Mesodermal cell (in vitro differentiated cells): ENCODE measurements around the gene TSSK6.
A peak's percentile ranks its signal among the peaks of the same experiment; 100 is the strongest.

ENCODE experiments used
- H3K27ac ChIP-seq: 2 replicates; pipeline ENCODE4 v1.7.0; 2013; ENCODE audit warnings: mild to moderate bottlenecking, low read depth, low read length, moderate library complexity; ENCODE audit not compliant: severe bottlenecking
- H3K36me3 ChIP-seq: 2 replicates; pipeline ENCODE4 v1.7.1; 2013; ENCODE audit warnings: mild to moderate bottlenecking, low read length, moderate library complexity; ENCODE audit not compliant: control insufficient read depth, insufficient read depth
- H3K4me1 ChIP-seq: one replicate; pipeline ENCODE4 v1.7.1; 2013; ENCODE audit warnings: mild to moderate bottlenecking, low read length; ENCODE audit not compliant: insufficient read depth, control insufficient read depth, poor library complexity, severe bottlenecking
- H3K4me3 ChIP-seq: 2 replicates; pipeline ENCODE4 v1.7.0; 2013; ENCODE audit warnings: low read length, control low read depth, mild to moderate bottlenecking; ENCODE audit not compliant: insufficient read depth, poor library complexity, severe bottlenecking; ENCODE audit errors: extremely low read depth
- H3K9me3 ChIP-seq: 2 replicates; pipeline ENCODE4 v1.7.1; 2013; ENCODE audit warnings: mild to moderate bottlenecking, low read length, moderate library complexity; ENCODE audit not compliant: control insufficient read depth
- WGBS, 2 experiments: methylation state at CpG; one replicate each; pipeline ENCODE4 v1.1.5; 2013; ENCODE audit warnings: missing lambda C conversion rate in 2 of 2; ENCODE audit not compliant: insufficient coverage in 2 of 2; 5-methylcytosine and 5-hydroxymethylcytosine counted together

TSSK6 gene

GRCh38 chr19:19537075-19538048 lies 22.0 kb upstream of the TSSK6 start:
- Histone ChIP-seq H3K4me3 (no peak overlapping the region), H3K4me1 (peaks cover 7% of the 10 kb centered on the region), H3K36me3 (peaks cover 9% of the 10 kb centered on the region), H3K9me3 (no peaks in the 10 kb centered on the region), H3K27ac (no peak overlapping the region)
- 80 to 82% methylated on average over 57 to 59 of the region's 59 CpGs for WGBS, 2 experiments

GRCh38 chr19:19535311-19536191 lies 20.2 kb upstream of the TSSK6 start:
- 94 to 95% methylated on average over 26 to 32 of the region's 34 CpGs for WGBS, 2 experiments
- peaks cover 9% of the 10 kb centered on the region for H3K4me1 ChIP-seq
- H3K9me3 ChIP-seq, result no peaks in the 10 kb centered on the region
- H3K36me3 ChIP-seq, result peaks cover 14% of the 10 kb centered on the region
- H3K27ac ChIP-seq, result no peak overlapping the region
- no peak overlapping the region for H3K4me3 ChIP-seq

- Histone ChIP-seq H3K4me1 (peaks cover 14% of the 10 kb centered on the region), H3K36me3 (peaks cover 14% of the 10 kb centered on the region), H3K27ac (no peak overlapping the region), H3K4me3 (no peak overlapping the region), H3K9me3 (no peaks in the 10 kb centered on the region)
- WGBS, 2 experiments, result 88 to 91% methylated on average over 26 of the region's 27 CpGs
Observed at GRCh38 chr19:19534556-19535265, 19.4 kb upstream of the TSSK6 start.

- 89 to 95% methylated on average over 4 to 6 of the region's 6 CpGs for WGBS, 2 experiments
- Histone ChIP-seq H3K4me1 (peaks cover 17% of the 10 kb centered on the region), H3K9me3 (no peaks in the 10 kb centered on the region), H3K4me3 (no peak overlapping the region), H3K36me3 (peaks cover 22% of the 10 kb centered on the region), H3K27ac (no peak overlapping the region)
Observed at GRCh38 chr19:19533841-19534240, 18.5 kb upstream of the TSSK6 start.

- 68 to 72% methylated on average over 9 to 11 of the region's 14 CpGs for WGBS, 2 experiments
- no peaks in the 10 kb centered on the region for H3K9me3 ChIP-seq
- H3K4me3 ChIP-seq, result no peak overlapping the region
- H3K36me3 ChIP-seq, result peaks cover 27% of the 10 kb centered on the region
- H3K27ac ChIP-seq, result no peak overlapping the region
- H3K4me1 ChIP-seq, result peaks cover 13% of the 10 kb centered on the region
Observed at GRCh38 chr19:19532806-19533701, 17.7 kb upstream of the TSSK6 start.

- H3K9me3 ChIP-seq, result no peaks in the 10 kb centered on the region
- 41 to 42% methylated on average over 44 to 45 of the region's 48 CpGs for WGBS, 2 experiments
- no peak overlapping the region for H3K27ac ChIP-seq
- H3K4me1 ChIP-seq, result peaks cover 13% of the 10 kb centered on the region
- no peak overlapping the region for H3K4me3 ChIP-seq
- peaks cover 36% of the 10 kb centered on the region for H3K36me3 ChIP-seq
Observed at GRCh38 chr19:19531951-19532805, 16.8 kb upstream of the TSSK6 start.

- Histone ChIP-seq H3K27ac (peak overlapping the region; percentile 23), H3K4me3 (no peak overlapping the region), H3K4me1 (peaks cover 18% of the 10 kb centered on the region), H3K36me3 (peaks cover 42% of the 10 kb centered on the region), H3K9me3 (no peaks in the 10 kb centered on the region)
- WGBS, 2 experiments, result 92 to 100% methylated on average over 3 to 4 of the region's 4 CpGs
Observed at GRCh38 chr19:19530889-19531288, 15.5 kb upstream of the TSSK6 start.

- Histone ChIP-seq H3K36me3 (peaks cover 47% of the 10 kb centered on the region), H3K4me1 (peaks cover 22% of the 10 kb centered on the region), H3K9me3 (no peaks in the 10 kb centered on the region), H3K4me3 (no peak overlapping the region), H3K27ac (no peak overlapping the region)
- 74 to 75% methylated on average over 6 of the region's 9 CpGs for WGBS, 2 experiments
Observed at GRCh38 chr19:19530423-19530804, 15.1 kb upstream of the TSSK6 start.

- H3K4me3 ChIP-seq, result no peak overlapping the region
- peaks cover 22% of the 10 kb centered on the region for H3K4me1 ChIP-seq
- 86 to 93% methylated on average over 6 to 10 of the region's 11 CpGs for WGBS, 2 experiments
- H3K9me3 ChIP-seq, result no peaks in the 10 kb centered on the region
- H3K36me3 ChIP-seq, result peaks cover 48% of the 10 kb centered on the region
- no peak overlapping the region for H3K27ac ChIP-seq
Observed at GRCh38 chr19:19529783-19530422, 14.6 kb upstream of the TSSK6 start.
